GM12878 (cell line): Measurements from ENCODE around the gene C3. TPM values are rescaled to one million over a fixed set of nuclear protein-coding genes. Genes with fewer than 3 reads are reported as not detected.
A peak's percentile ranks its signal among the peaks of the same experiment; 100 is the strongest.

Experiments
- BCL11A ChIP-seq: IDR thresholded peaks from 2 replicates; pipeline ENCODE4 v1.6.1; 2011; ENCODE audit warnings: low read depth, low read length
- BCL3 ChIP-seq: IDR thresholded peaks from 2 replicates; pipeline ENCODE4 v1.6.1; 2011; ENCODE audit warnings: borderline replicate concordance, low read depth, mild to moderate bottlenecking, moderate library complexity, low read length; ENCODE audit not compliant: insufficient read depth, poor library complexity, severe bottlenecking
- CREB1 ChIP-seq: IDR thresholded peaks from 2 replicates; pipeline ENCODE4 v1.6.1; 2012; ENCODE audit warnings: low read depth, mild to moderate bottlenecking, inconsistent platforms
- EED ChIP-seq: sonication (generic); IDR thresholded peaks from 2 replicates; pipeline ENCODE4 v1.6.1; 2016; ENCODE audit warnings: antibody characterized with exemption, low read depth
- ESRRA ChIP-seq: IDR thresholded peaks from 2 replicates; pipeline ENCODE4 v1.6.1; 2012; ENCODE audit warnings: mild to moderate bottlenecking, low read length, improper control_type of control experiment
- ETV6 ChIP-seq, 2 experiments: fragments of 450-650 bp in 1 of 2; IDR thresholded peaks in 1 of 2; conservative IDR thresholded peaks in 1 of 2; 2 replicates each; pipeline ENCODE4 v1.6.1; 2014; ENCODE audit warnings: antibody characterized with exemption in 1 of 2, borderline replicate concordance in 1 of 2, low read depth in 1 of 2, mild to moderate bottlenecking in 1 of 2, moderate library complexity in 1 of 2
- IKZF2 ChIP-seq, 2 experiments: fragments of 450-650 bp; IDR thresholded peaks; 2 replicates each; pipeline ENCODE4 v1.6.1; 2017; ENCODE audit warnings: mild to moderate bottlenecking in 2 of 2, moderate library complexity in 2 of 2
- KDM1A ChIP-seq: fragments of 200-600 bp; sonication (generic); IDR thresholded peaks from 2 replicates; pipeline ENCODE4 v1.6.1; 2016; ENCODE audit warnings: borderline replicate concordance
- MEF2B ChIP-seq: fragments of 450-650 bp; IDR thresholded peaks from 2 replicates; pipeline ENCODE4 v1.6.1; 2018; ENCODE audit warnings: mild to moderate bottlenecking, moderate library complexity; ENCODE audit not compliant: partially characterized antibody, poor library complexity, severe bottlenecking
- NBN ChIP-seq: fragments of 450-650 bp; IDR thresholded peaks from 2 replicates; pipeline ENCODE4 v1.6.1; 2016
- NFYB ChIP-seq: IDR thresholded peaks from 2 replicates; pipeline ENCODE4 v1.6.1; 2011; ENCODE audit warnings: low read depth, mild to moderate bottlenecking, low read length, improper control_type of control experiment, moderate library complexity; ENCODE audit not compliant: insufficient read depth
- PAX8 ChIP-seq: fragments of 450-650 bp; IDR thresholded peaks from 2 replicates; pipeline ENCODE4 v1.6.1; 2017; ENCODE audit warnings: mild to moderate bottlenecking, moderate library complexity
- RAD51 ChIP-seq: fragments of 450-650 bp; IDR thresholded peaks from 2 replicates; pipeline ENCODE4 v1.6.1; 2016; ENCODE audit warnings: moderate library complexity, mild to moderate bottlenecking, inconsistent platforms
- RB1 ChIP-seq: fragments of 450-650 bp; formaldehyde crosslinking; IDR thresholded peaks from 2 replicates; pipeline ENCODE4 v1.6.1; 2017; ENCODE audit warnings: mild to moderate bottlenecking, borderline replicate concordance
- RUNX3 ChIP-seq: IDR thresholded peaks from 2 replicates; pipeline ENCODE4 v1.6.1; 2012; ENCODE audit warnings: low read length, inconsistent platforms
- SIX5 ChIP-seq: IDR thresholded peaks from 2 replicates; pipeline ENCODE4 v1.6.1; 2011; ENCODE audit warnings: mild to moderate bottlenecking, low read depth, low read length, moderate library complexity; ENCODE audit not compliant: severe bottlenecking
- SMAD1 ChIP-seq: fragments of 450-650 bp; IDR thresholded peaks from 2 replicates; pipeline ENCODE4 v1.6.1; 2018; ENCODE audit warnings: mild to moderate bottlenecking, low read depth; ENCODE audit not compliant: partially characterized antibody
- SUPT20H ChIP-seq: IDR thresholded peaks from 2 replicates; pipeline ENCODE4 v1.6.1; 2011; ENCODE audit warnings: low read depth, mild to moderate bottlenecking, low read length, moderate library complexity, borderline replicate concordance; ENCODE audit not compliant: control insufficient read depth
- TARDBP ChIP-seq: IDR thresholded peaks from 2 replicates; pipeline ENCODE4 v1.6.1; 2016; ENCODE audit warnings: borderline replicate concordance
- TCF12 ChIP-seq: IDR thresholded peaks from 2 replicates; pipeline ENCODE4 v1.6.1; 2011; ENCODE audit warnings: low read depth, mild to moderate bottlenecking, low read length
- USF1 ChIP-seq: IDR thresholded peaks from 2 replicates; pipeline ENCODE4 v1.6.1; 2011; ENCODE audit warnings: borderline replicate concordance, low read depth, mild to moderate bottlenecking, moderate library complexity, mixed read lengths, low read length; ENCODE audit not compliant: insufficient read depth; ENCODE audit errors: extremely low read length
- polyA plus RNA-seq, 11 experiments: library from polyadenylated mRNA; depleted of rRNA in 4 of 11; unstranded in 6 of 11; stranded (reverse) in 5 of 11; fragments of >200 nt; fragmentation: Nextera tagmentation in 4 of 11; fragmentation: Illumina TruSeq in 1 of 11; extraction: Ambion mirVana in 4 of 11; extraction: Trizol in 1 of 11; gene quantifications; 1 replicate in 1 of 11; 2 replicates in 10 of 11; pipeline versions ENCODE4 v1.2.1 to v1.2.3, GENCODE V29; 2011 to 2016; ENCODE audit warnings: inconsistent platforms in 2 of 11, missing spikeins in 2 of 11, low read depth in 1 of 11
- total RNA-seq, 4 experiments: library from RNA; depleted of rRNA in 3 of 4; stranded (reverse); fragments of >200 nt in 3 of 4; fragmentation: Illumina TruSeq in 1 of 4; extraction: Trizol in 1 of 4; gene quantifications; 2 replicates each; pipeline versions ENCODE4 v1.2.1 to v1.2.3, GENCODE V29; 2013 to 2021
- TF ChIP-seq, protein P1 (sequence below): IDR thresholded peaks from 2 replicates; pipeline ENCODE4 v1.6.1; 2012; ENCODE audit warnings: low read depth, low read length, improper control_type of control experiment
- TF ChIP-seq, protein P2 (sequence below): fragments of 450-650 bp; IDR thresholded peaks from 2 replicates; pipeline ENCODE4 v1.6.1; 2016; ENCODE audit warnings: mild to moderate bottlenecking, moderate library complexity, borderline replicate concordance

The C3 gene
- total and polyA plus RNA-seq, 10 of the 15 experiments (the other 5 are each of a cell fraction or from before 2014, with no cell fraction given), result 0.20 to 6.7 (median 0.72) TPM

GRCh38 chr19:6737873-6738786 is 17.7 kb upstream of the C3 start (continued):
- no peak for TF ChIP-seq USF1
- peak; percentile 66 for TF ChIP-seq MEF2B
- no peak for TF ChIP-seq RAD51
- 0 out of 2 replicates have a peak, but pooled peaks have one; percentile 7 for TF ChIP-seq BCL11A
- no peak for TF ChIP-seq EED
- TF ChIP-seq SIX5, result peak; percentile 99
- TF ChIP-seq NFYB, result no peak
- peak in 1 of 2 experiments; percentile 68 for TF ChIP-seq IKZF2 (IDR thresholded peaks at IDR 0.05)
- no peak for TF ChIP-seq SUPT20H
- TF ChIP-seq TCF12, result 0 out of 2 replicates have a peak, but pooled peaks have one; percentile 14
- TF ChIP-seq CREB1, result no peak
- TF ChIP-seq KDM1A, result no peak
- no peak for TF ChIP-seq PAX8
- peak; percentile 83 for TF ChIP-seq TARDBP
- TF ChIP-seq, protein P1, sequence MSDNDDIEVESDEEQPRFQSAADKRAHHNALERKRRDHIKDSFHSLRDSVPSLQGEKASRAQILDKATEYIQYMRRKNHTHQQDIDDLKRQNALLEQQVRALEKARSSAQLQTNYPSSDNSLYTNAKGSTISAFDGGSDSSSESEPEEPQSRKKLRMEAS, result no peak
- TF ChIP-seq ESRRA, result no peak
- 0 out of 2 replicates have a peak, but pooled peaks have one; percentile 44 for TF ChIP-seq RB1
- TF ChIP-seq ETV6 (conservative IDR thresholded peaks at IDR 0.05 in 1 of 2, IDR thresholded peaks at IDR 0.05 in 1 of 2; ENCODE audit: borderline replicate concordance in 1 of 2, low read depth in 1 of 2), result no peak
- peak; percentile 51 for TF ChIP-seq RUNX3
- TF ChIP-seq, protein P2, sequence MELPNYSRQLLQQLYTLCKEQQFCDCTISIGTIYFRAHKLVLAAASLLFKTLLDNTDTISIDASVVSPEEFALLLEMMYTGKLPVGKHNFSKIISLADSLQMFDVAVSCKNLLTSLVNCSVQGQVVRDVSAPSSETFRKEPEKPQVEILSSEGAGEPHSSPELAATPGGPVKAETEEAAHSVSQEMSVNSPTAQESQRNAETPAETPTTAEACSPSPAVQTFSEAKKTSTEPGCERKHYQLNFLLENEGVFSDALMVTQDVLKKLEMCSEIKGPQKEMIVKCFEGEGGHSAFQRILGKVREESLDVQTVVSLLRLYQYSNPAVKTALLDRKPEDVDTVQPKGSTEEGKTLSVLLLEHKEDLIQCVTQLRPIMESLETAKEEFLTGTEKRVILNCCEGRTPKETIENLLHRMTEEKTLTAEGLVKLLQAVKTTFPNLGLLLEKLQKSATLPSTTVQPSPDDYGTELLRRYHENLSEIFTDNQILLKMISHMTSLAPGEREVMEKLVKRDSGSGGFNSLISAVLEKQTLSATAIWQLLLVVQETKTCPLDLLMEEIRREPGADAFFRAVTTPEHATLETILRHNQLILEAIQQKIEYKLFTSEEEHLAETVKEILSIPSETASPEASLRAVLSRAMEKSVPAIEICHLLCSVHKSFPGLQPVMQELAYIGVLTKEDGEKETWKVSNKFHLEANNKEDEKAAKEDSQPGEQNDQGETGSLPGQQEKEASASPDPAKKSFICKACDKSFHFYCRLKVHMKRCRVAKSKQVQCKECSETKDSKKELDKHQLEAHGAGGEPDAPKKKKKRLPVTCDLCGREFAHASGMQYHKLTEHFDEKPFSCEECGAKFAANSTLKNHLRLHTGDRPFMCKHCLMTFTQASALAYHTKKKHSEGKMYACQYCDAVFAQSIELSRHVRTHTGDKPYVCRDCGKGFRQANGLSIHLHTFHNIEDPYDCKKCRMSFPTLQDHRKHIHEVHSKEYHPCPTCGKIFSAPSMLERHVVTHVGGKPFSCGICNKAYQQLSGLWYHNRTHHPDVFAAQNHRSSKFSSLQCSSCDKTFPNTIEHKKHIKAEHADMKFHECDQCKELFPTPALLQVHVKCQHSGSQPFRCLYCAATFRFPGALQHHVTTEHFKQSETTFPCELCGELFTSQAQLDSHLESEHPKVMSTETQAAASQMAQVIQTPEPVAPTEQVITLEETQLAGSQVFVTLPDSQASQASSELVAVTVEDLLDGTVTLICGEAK, result peak; percentile 92
- 0 out of 2 replicates have a peak, but pooled peaks have one; percentile 45 for TF ChIP-seq NBN
- peak; percentile 82 for TF ChIP-seq SMAD1
- TF ChIP-seq BCL3, result no peak
